ENCODE results near the gene SH2B2. TPM values are rescaled to one million over a fixed set of nuclear protein-coding genes. Genes with fewer than 3 reads are reported as not detected.
"Not testable (repeated sequence)": the region's sequence is repeated elsewhere in the genome, so short reads cannot be mapped to it uniquely, and the experiment has no call there.

The SH2B2 gene
- total RNA-seq, 1 experiment from 2014 or later: 8.8 TPM

DNA sequence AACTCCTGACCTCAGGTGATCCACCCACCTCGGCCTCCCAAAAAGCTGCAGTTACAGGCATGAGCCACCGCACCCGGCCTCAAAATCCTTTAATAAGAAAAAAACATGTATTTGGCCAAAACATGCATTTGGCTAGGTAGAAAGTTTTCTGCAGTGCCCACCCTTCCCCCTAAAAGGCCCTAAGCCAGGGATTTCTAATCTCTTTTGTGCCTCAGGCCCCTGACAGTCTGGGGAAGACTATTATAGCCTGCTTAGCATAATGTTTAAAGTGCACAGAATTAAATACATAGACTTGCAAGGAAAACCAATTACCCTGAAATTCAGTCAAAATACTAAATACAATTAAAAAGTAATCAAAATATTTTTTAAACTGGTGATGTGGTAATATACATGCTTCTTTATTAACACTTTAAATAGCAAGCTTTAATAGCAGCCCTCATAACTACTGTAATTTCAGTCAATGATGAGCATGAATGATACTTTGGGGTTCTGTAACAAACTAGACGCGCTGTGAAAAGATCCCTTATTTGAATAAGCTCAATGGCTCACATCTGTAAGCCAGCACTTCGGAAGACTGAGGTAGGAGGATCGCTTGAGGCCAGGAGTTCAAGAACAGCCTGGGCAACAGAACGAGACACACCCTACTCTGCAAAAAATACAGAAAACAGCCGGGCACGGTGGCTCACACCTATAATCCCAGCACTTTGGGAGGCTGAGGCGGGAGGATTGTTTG, 39.7 kb downstream of the SH2B2 start:
- CTCF ChIA-PET: no interaction called here
- ATAC-seq: no peak

DNA sequence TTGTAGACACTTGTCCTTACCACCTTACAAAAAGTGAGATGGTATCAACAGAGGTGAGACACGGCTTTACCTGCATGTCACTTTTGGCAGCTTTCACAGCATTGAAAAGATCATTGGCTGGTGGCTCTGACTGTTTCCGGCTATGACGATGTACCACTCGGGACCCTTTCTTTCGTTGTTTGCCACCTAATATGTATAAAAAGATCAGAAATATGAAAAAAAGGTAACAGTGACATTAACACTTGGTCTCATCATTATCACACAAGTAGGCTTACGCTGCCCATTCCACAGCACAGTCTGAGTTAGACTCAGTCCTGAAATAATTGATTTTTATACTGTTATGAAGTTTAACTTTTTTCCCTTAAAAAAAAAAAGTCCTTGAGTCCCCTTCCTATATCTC, 40.5 kb downstream of the SH2B2 start:
- POLR2A ChIA-PET (ENCODE audit: unreplicated experiment); intact Hi-C loops (cut with micrococcal nuclease): not testable (repeated sequence)

More for the DNA sequence above, 39.7 kb downstream of the SH2B2 start:
- no peak overlapping the region for H3K27ac ChIP-seq (ENCODE audit: low read length)
- H3K27me3 ChIP-seq (ENCODE audit: low read length): no peaks in the 10 kb centered on the region
- no peak for TF ChIP-seq EZH2phosphoT487 (IDR thresholded peaks at IDR 0.05; ENCODE audit: borderline replicate concordance, low read length)
- TF ChIP-seq EZH2 (IDR thresholded peaks at IDR 0.05; ENCODE audit: low read length, unreplicated experiment): no peak
- TF ChIP-seq, protein P1, sequence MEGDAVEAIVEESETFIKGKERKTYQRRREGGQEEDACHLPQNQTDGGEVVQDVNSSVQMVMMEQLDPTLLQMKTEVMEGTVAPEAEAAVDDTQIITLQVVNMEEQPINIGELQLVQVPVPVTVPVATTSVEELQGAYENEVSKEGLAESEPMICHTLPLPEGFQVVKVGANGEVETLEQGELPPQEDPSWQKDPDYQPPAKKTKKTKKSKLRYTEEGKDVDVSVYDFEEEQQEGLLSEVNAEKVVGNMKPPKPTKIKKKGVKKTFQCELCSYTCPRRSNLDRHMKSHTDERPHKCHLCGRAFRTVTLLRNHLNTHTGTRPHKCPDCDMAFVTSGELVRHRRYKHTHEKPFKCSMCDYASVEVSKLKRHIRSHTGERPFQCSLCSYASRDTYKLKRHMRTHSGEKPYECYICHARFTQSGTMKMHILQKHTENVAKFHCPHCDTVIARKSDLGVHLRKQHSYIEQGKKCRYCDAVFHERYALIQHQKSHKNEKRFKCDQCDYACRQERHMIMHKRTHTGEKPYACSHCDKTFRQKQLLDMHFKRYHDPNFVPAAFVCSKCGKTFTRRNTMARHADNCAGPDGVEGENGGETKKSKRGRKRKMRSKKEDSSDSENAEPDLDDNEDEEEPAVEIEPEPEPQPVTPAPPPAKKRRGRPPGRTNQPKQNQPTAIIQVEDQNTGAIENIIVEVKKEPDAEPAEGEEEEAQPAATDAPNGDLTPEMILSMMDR (conservative IDR thresholded peaks at IDR 0.05; ENCODE audit: low read depth, low read length): no peak
- BruUV-seq (replicated peaks): no TSS peak
- no peaks in the 10 kb centered on the region for H3K36me3 ChIP-seq (ENCODE audit: low read depth, low read length)
- H4K20me1 ChIP-seq (ENCODE audit: low read length): no peaks in the 10 kb centered on the region
- no peaks in the 10 kb centered on the region for H3F3A ChIP-seq (ENCODE audit: low read length, unreplicated experiment)
- no peak overlapping the region for H3K4me2 ChIP-seq (ENCODE audit: low read length)
- POLR2A ChIA-PET (ENCODE audit: unreplicated experiment): no interaction called here
- no peak for DNase-seq
- no peak overlapping the region for H3K9ac ChIP-seq (ENCODE audit: low read length)
- H3K9me2 ChIP-seq (replicated peaks; ENCODE audit: low read length): no peaks in the 10 kb centered on the region
- no peaks in the 10 kb centered on the region for H3K4me1 ChIP-seq (ENCODE audit: insufficient read depth, low read length)
- no peaks in the 10 kb centered on the region for H3K9me3 ChIP-seq (ENCODE audit: low read length)
- H3K79me2 ChIP-seq (ENCODE audit: low read length): no peaks in the 10 kb centered on the region
- H2AFZ ChIP-seq (ENCODE audit: low read length): no peak overlapping the region
- intact Hi-C loops (cut with micrococcal nuclease): no loop called here
- no peak overlapping the region for H3K4me3 ChIP-seq (ENCODE audit: low read length)

DNA sequence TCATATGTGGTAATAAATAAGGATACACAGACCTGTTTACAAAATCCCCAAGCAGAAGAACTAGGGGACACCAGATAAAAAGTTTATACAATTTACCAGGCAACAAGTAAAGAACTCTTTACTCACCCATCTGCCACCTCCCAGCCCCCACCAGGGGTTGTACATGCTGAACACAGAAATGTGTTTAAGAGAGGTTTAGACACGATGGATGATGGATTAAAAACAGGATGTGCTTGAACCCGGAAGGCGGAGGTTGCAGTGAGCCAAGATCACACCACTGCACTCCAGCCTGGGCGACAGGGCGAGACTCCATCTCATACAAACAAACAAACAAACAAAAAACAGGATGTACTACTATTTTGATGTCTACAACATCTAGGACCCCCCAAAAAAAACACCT, 42.2 kb downstream of the SH2B2 start:
- H3K36me3 ChIP-seq (ENCODE audit: low read depth, low read length); H3K4me1 ChIP-seq (ENCODE audit: insufficient read depth, low read length); DNase-seq; POLR2A ChIA-PET (ENCODE audit: unreplicated experiment); H3K4me2 ChIP-seq (ENCODE audit: low read length); H3K27ac ChIP-seq (ENCODE audit: low read length); H3K9me3 ChIP-seq (ENCODE audit: low read length); H4K20me1 ChIP-seq (ENCODE audit: low read length); BruUV-seq (replicated peaks); H3K4me3 ChIP-seq (ENCODE audit: low read length); intact Hi-C loops (cut with micrococcal nuclease); H3F3A ChIP-seq (ENCODE audit: low read length, unreplicated experiment); H3K9ac ChIP-seq (ENCODE audit: low read length); H3K9me2 ChIP-seq (replicated peaks; ENCODE audit: low read length); CTCF ChIA-PET; H3K27me3 ChIP-seq (ENCODE audit: low read length); ATAC-seq; H2AFZ ChIP-seq (ENCODE audit: low read length); H3K79me2 ChIP-seq (ENCODE audit: low read length): not testable (repeated sequence)

More for the DNA sequence above, 40.5 kb downstream of the SH2B2 start:
- H3K9ac ChIP-seq (ENCODE audit: low read length); CTCF ChIA-PET; H4K20me1 ChIP-seq (ENCODE audit: low read length); H3K9me2 ChIP-seq (replicated peaks; ENCODE audit: low read length); BruUV-seq (replicated peaks); H3K36me3 ChIP-seq (ENCODE audit: low read depth, low read length); DNase-seq; H3F3A ChIP-seq (ENCODE audit: low read length, unreplicated experiment); H3K4me3 ChIP-seq (ENCODE audit: low read length); H3K79me2 ChIP-seq (ENCODE audit: low read length); H3K27me3 ChIP-seq (ENCODE audit: low read length); H3K4me1 ChIP-seq (ENCODE audit: insufficient read depth, low read length); ATAC-seq; H3K4me2 ChIP-seq (ENCODE audit: low read length); H2AFZ ChIP-seq (ENCODE audit: low read length); H3K9me3 ChIP-seq (ENCODE audit: low read length); H3K27ac ChIP-seq (ENCODE audit: low read length): not testable (repeated sequence)

- POLR2A ChIA-PET (ENCODE audit: unreplicated experiment); H3K4me2 ChIP-seq (ENCODE audit: low read length); H3F3A ChIP-seq (ENCODE audit: low read length, unreplicated experiment); H3K27me3 ChIP-seq (ENCODE audit: low read length); H3K27ac ChIP-seq (ENCODE audit: low read length); H3K9me3 ChIP-seq (ENCODE audit: low read length); H3K9ac ChIP-seq (ENCODE audit: low read length); H3K79me2 ChIP-seq (ENCODE audit: low read length); H3K9me2 ChIP-seq (replicated peaks; ENCODE audit: low read length); H3K4me1 ChIP-seq (ENCODE audit: insufficient read depth, low read length); intact Hi-C loops (cut with micrococcal nuclease); ATAC-seq; DNase-seq; H3K4me3 ChIP-seq (ENCODE audit: low read length); H4K20me1 ChIP-seq (ENCODE audit: low read length); H3K36me3 ChIP-seq (ENCODE audit: low read depth, low read length); CTCF ChIA-PET; H2AFZ ChIP-seq (ENCODE audit: low read length); BruUV-seq (replicated peaks): not testable (repeated sequence)
Measured at GRCh38 chr7:102329366-102329765, 42.7 kb downstream of the SH2B2 start.

- POLR2A ChIA-PET (ENCODE audit: unreplicated experiment); H3K27ac ChIP-seq (ENCODE audit: low read length); ATAC-seq; H4K20me1 ChIP-seq (ENCODE audit: low read length); DNase-seq; CTCF ChIA-PET; intact Hi-C loops (cut with micrococcal nuclease); H3K4me1 ChIP-seq (ENCODE audit: insufficient read depth, low read length); H3K4me2 ChIP-seq (ENCODE audit: low read length); H2AFZ ChIP-seq (ENCODE audit: low read length); H3K79me2 ChIP-seq (ENCODE audit: low read length); H3K36me3 ChIP-seq (ENCODE audit: low read depth, low read length); H3K4me3 ChIP-seq (ENCODE audit: low read length); H3F3A ChIP-seq (ENCODE audit: low read length, unreplicated experiment); BruUV-seq (replicated peaks); H3K9ac ChIP-seq (ENCODE audit: low read length); H3K27me3 ChIP-seq (ENCODE audit: low read length); H3K9me3 ChIP-seq (ENCODE audit: low read length); H3K9me2 ChIP-seq (replicated peaks; ENCODE audit: low read length): not testable (repeated sequence)
Measured at GRCh38 chr7:102330666-102331460, 44.2 kb downstream of the SH2B2 start.

Data from PC-3 (cell line).